Caco-2 (cell line): ENCODE data around the gene KSR2. TPM values are rescaled to one million over a fixed set of nuclear protein-coding genes. Genes with fewer than 3 reads are reported as not detected.

Experiments used
- BruUV-seq: library from RNA; stranded (reverse); fragments of 400-500 nt; replicated peaks from 2 replicates; lab custom pipeline; 2021; lab: Mats Ljungman, UMichigan
- CTCF ChIA-PET: fragments of 300-600 bp; sonication (Branson Sonifier 250); formaldehyde crosslinking; loops from one replicate; lab custom pipeline; 2022; ENCODE audit warnings: antibody characterized with exemption; lab: Charles Lee
- POLR2A ChIA-PET: fragments of 300-600 bp; sonication (Branson Sonifier 250); formaldehyde crosslinking; loops from one replicate; lab custom pipeline; 2022; ENCODE audit warnings: antibody characterized with exemption; lab: Charles Lee
- DNase-seq, 2 experiments: peaks; one replicate each; pipeline versions ENCODE4 v3.0.0 to v3.0.0-alpha.2; 2020 to 2022
- H3K27me3 ChIP-seq: replicated peaks from 2 replicates; pipeline ENCODE4 v1.6.0; 2011; ENCODE audit warnings: low read length; ENCODE audit not compliant: control insufficient read depth, insufficient read depth
- H3K36me3 ChIP-seq: 2 replicates; pipeline ENCODE4 v1.5.1; 2011; ENCODE audit warnings: low read length; ENCODE audit not compliant: control insufficient read depth, insufficient read depth
- H3K4me1 ChIP-seq: fragments of 250-450 bp; sonication (Bioruptor Pico); 2 replicates; pipeline ENCODE4 v1.5.1; 2020; ENCODE audit warnings: mild to moderate bottlenecking
- H3K4me3 ChIP-seq: 2 replicates; pipeline ENCODE4 v1.5.1; 2011; ENCODE audit warnings: low read depth, mild to moderate bottlenecking, control low read depth, low read length
- H3K9me3 ChIP-seq: fragments of 250-450 bp; sonication (Bioruptor Pico); 2 replicates; pipeline ENCODE4 v1.5.1; 2020; ENCODE audit warnings: mild to moderate bottlenecking, moderate library complexity
- H3K27ac Mint-ChIP-seq: one replicate; pipeline ENCODE4 v1.8.0; 2022; ENCODE audit warnings: mixed read lengths; ENCODE audit not compliant: unreplicated experiment
- H3K27me3 Mint-ChIP-seq: one replicate; pipeline ENCODE4 v1.8.0; 2022; ENCODE audit warnings: mixed read lengths; ENCODE audit not compliant: insufficient read depth, unreplicated experiment
- H3K36me3 Mint-ChIP-seq: one replicate; pipeline ENCODE4 v1.8.0; 2022; ENCODE audit warnings: mild to moderate bottlenecking, mixed read lengths; ENCODE audit not compliant: insufficient read depth, unreplicated experiment
- H3K4me1 Mint-ChIP-seq: one replicate; pipeline ENCODE4 v1.8.0; 2022; ENCODE audit warnings: low read depth, mixed read lengths; ENCODE audit not compliant: unreplicated experiment
- H3K4me3 Mint-ChIP-seq: one replicate; pipeline ENCODE4 v1.8.0; 2022; ENCODE audit warnings: mild to moderate bottlenecking, moderate library complexity, mixed read lengths; ENCODE audit not compliant: unreplicated experiment
- H3K9me3 Mint-ChIP-seq: one replicate; pipeline ENCODE4 v1.8.0; 2022; ENCODE audit warnings: mixed read lengths; ENCODE audit not compliant: unreplicated experiment
- intact Hi-C: fragments of 100-400 bp; cut with micrococcal nuclease; formaldehyde crosslinking; loops from one replicate; pipeline ENCODE4 v1.10.0; 2022; ENCODE audit not compliant: unreplicated experiment
- total RNA-seq: library from RNA; stranded (reverse); gene quantifications from 2 replicates; pipeline ENCODE4 v1.2.3, GENCODE V29; 2022
- TF ChIP-seq, protein P1 (sequence below), 2 experiments: fragments of 200-600 bp in 1 of 2; IDR thresholded peaks; 1 replicate in 1 of 2; 2 replicates in 1 of 2; pipeline versions ENCODE4 v1.5.1 to v1.8.0; 2011 to 2022; ENCODE audit warnings: antibody characterized with exemption in 1 of 2, control low read depth in 1 of 2, inconsistent platforms in 1 of 2, low read depth in 1 of 2, low read length in 1 of 2, mild to moderate bottlenecking in 1 of 2, moderate library complexity in 1 of 2; ENCODE audit not compliant: insufficient read depth in 1 of 2, severe bottlenecking in 1 of 2, unreplicated experiment in 1 of 2

Gene KSR2
- total RNA-seq, 1 experiment from 2014 or later: 0.66 TPM

DNA sequence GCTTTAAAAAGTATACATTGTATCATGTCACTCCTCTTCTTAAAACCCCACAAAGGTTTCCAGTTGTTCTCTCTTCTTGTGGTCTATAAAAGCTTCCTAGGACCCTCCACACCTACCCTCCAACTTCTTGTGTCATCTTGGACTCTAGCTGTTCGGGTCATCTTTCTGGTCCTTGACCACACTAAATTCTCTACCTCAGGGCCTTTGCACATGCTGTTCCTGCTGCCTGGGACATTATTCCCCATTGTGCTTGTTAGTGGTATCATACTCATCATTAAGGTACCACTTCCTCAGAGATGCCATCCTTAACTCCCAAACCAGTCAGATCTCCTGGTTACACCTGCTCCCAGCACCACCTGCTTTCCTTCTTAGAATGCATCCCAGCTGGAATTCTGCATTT is 294.0 kb downstream of the KSR2 start:
- Histone ChIP-seq H3K4me3 (no peak overlapping the region), H3K9me3 (no peaks in the 10 kb centered on the region), H3K4me1 (no peaks in the 10 kb centered on the region), H3K36me3 (no peaks in the 10 kb centered on the region), H3K27me3 (no peaks in the 10 kb centered on the region)
- Mint-ChIP-seq H3K27me3 (peaks cover 13% of the 10 kb centered on the region), H3K4me3 (no peak overlapping the region), H3K27ac (no peak overlapping the region), H3K36me3 (no peaks in the 10 kb centered on the region), H3K9me3 (no peaks in the 10 kb centered on the region), H3K4me1 (no peaks in the 10 kb centered on the region)
- DNase-seq: no peak
- intact Hi-C loops: no loop called here
- ChIA-PET CTCF (no interaction called here), POLR2A (no interaction called here)
- TF ChIP-seq, protein P1, sequence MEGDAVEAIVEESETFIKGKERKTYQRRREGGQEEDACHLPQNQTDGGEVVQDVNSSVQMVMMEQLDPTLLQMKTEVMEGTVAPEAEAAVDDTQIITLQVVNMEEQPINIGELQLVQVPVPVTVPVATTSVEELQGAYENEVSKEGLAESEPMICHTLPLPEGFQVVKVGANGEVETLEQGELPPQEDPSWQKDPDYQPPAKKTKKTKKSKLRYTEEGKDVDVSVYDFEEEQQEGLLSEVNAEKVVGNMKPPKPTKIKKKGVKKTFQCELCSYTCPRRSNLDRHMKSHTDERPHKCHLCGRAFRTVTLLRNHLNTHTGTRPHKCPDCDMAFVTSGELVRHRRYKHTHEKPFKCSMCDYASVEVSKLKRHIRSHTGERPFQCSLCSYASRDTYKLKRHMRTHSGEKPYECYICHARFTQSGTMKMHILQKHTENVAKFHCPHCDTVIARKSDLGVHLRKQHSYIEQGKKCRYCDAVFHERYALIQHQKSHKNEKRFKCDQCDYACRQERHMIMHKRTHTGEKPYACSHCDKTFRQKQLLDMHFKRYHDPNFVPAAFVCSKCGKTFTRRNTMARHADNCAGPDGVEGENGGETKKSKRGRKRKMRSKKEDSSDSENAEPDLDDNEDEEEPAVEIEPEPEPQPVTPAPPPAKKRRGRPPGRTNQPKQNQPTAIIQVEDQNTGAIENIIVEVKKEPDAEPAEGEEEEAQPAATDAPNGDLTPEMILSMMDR (IDR thresholded peaks at IDR 0.05; ENCODE audit: insufficient read depth in 1 of 2, low read depth in 1 of 2, low read length in 1 of 2, severe bottlenecking in 1 of 2, unreplicated experiment in 1 of 2): no peak
- BruUV-seq: no TSS peak

DNA sequence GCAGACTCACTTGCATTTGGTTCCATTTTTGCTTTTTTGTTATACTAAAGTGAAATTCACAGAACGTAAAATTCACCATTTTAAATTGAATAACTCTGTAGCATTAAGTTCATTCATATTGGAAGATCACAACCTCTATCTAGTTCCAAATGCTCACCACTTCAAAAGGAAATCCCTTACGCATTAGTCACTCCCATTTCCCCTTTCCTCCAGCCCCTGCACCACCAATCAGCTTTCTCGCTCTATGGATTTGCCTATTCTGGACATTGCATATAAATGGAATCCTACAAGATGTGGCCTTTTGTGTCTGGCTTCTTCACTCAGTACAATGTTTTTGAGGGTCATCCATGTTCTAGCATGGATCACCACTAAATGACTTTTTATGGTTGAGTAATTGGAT is 294.5 kb downstream of the KSR2 start:
- Histone ChIP-seq H3K4me3 (no peak overlapping the region), H3K4me1 (no peaks in the 10 kb centered on the region), H3K9me3 (no peaks in the 10 kb centered on the region), H3K27me3 (no peaks in the 10 kb centered on the region), H3K36me3 (no peaks in the 10 kb centered on the region)
- Mint-ChIP-seq H3K9me3 (no peaks in the 10 kb centered on the region), H3K4me3 (no peak overlapping the region), H3K27me3 (peaks cover 13% of the 10 kb centered on the region), H3K36me3 (no peaks in the 10 kb centered on the region), H3K27ac (no peak overlapping the region), H3K4me1 (no peaks in the 10 kb centered on the region)
- BruUV-seq: no TSS peak
- intact Hi-C loops: no loop called here
- ChIA-PET CTCF (no interaction called here), POLR2A (no interaction called here)
- DNase-seq: no peak
- TF ChIP-seq, protein P1 (IDR thresholded peaks at IDR 0.05; ENCODE audit: insufficient read depth in 1 of 2, low read depth in 1 of 2, low read length in 1 of 2, severe bottlenecking in 1 of 2, unreplicated experiment in 1 of 2): no peak

DNA sequence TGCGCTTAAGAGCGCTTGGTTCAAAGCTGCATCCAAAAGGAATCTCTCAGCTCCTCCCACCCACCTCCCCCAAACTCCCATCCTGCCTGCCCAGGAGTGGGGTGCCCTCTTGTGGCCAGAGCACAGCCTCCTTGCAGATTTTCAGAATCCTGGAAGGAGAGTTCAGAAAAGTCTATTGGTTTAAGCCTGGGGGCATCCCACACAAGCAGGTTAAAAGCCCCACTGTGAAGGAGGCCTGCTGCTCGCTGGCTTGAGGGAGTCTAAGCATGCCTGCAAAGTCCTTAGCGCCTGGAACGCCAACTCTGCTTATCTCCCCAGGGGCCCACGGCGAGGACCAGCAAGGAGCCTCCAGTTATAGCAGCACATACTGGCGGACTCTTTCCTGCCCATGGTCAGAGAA is 297.1 kb downstream of the KSR2 start:
- H3K27me3 Mint-ChIP-seq: peaks cover 21% of the 10 kb centered on the region
- Histone ChIP-seq H3K4me1 (no peaks in the 10 kb centered on the region), H3K9me3 (no peaks in the 10 kb centered on the region), H3K36me3 (no peaks in the 10 kb centered on the region), H3K27me3 (no peaks in the 10 kb centered on the region), H3K4me3 (no peak overlapping the region)
- peak; percentile 47 to 53 for DNase-seq
- TF ChIP-seq, protein P1 (IDR thresholded peaks at IDR 0.05; ENCODE audit: insufficient read depth in 1 of 2, low read depth in 1 of 2, low read length in 1 of 2, severe bottlenecking in 1 of 2, unreplicated experiment in 1 of 2): peak; percentile 32 to 66
- POLR2A ChIA-PET: no interaction called here
- BruUV-seq: no TSS peak
- H3K4me3 Mint-ChIP-seq: no peak overlapping the region
- no peaks in the 10 kb centered on the region for H3K36me3 Mint-ChIP-seq
- CTCF ChIA-PET: interaction anchor here (0.6 to 1.5 kb wide), 5 partner anchors 14 to 305 kb away, joined by 3 to 4 read pairs (median 3); no protein-coding TSS in a partner anchor
- intact Hi-C loops: loop anchor here (2.0 kb wide), 1 partner anchor 165 kb away; no protein-coding TSS in a partner anchor
- no peak overlapping the region for H3K27ac Mint-ChIP-seq
- no peaks in the 10 kb centered on the region for H3K9me3 Mint-ChIP-seq
- H3K4me1 Mint-ChIP-seq: no peaks in the 10 kb centered on the region
